Measurements from ENCODE around the gene CCNI.
A peak's percentile ranks its signal among the peaks of the same experiment; 100 is the strongest.

CCNI gene

DNA sequence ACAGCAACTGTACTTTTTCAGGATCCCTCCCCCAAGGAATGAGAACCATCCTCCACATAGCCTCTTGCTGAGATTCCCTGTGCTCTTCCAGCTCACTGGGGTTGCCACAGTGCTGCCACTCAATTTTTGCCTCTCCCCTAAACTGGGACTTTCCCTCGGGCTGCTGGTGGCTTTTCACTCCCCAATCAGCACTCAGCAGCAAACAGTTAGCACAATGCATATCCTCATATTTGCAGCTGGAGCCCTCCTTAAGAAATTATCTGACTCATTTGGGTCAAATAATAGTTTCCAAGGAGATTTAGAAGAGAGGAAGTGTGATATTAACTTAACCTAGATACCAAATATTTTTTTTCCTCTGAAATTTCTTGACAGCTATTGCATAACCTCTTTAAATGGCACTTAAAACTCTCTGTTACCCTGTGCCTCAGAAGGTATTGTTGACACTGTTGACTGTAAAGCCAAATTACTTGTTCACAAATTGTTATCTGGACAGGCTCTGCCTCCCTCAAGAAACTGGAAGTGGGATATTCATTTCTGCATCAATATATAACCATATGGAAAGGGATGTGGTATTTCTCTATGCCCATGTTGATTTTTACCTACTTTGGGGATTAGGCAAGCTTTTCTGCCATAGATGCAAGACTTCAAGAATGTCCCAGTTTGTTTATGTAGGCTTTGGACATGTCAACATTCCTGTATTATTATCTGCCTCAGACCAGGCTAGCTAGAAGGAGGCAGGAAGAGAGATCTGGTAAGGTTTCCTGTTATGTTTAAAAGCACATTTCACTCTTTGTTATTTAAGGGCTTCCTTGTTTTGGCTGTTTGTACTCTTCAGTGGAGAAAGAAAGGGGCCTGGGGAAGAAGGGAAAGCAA, 68.2 kb downstream of the CCNI start:
- peak; percentile 33 for DNase-seq (ENCODE audit: low read depth)

DNA sequence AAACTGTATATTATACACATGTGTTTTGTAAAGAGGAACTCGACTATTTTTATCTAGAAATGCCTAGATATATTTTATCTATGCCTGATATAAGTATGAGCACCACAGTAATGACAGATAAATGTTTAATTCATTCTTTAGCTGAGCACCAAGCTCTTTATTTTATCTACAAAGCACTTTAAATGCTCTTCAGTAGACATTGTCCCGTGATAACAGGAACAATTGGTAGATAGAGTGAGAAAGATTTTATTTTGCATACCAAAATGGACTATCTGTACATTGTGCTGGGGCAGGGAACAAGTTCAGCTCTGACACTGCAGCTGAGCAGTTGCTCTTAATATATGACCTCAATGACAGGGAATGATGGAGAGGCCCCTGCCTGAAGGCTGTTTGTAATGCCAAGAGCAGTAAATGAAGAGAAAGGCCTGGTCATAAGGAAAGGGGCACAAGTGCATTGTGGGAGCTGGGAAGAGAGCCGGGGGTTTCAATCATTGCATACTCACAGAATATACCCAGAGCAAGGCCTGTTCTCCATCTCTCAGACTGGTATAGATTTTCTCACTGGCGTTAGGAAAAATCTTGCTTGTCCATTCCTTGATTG, 68.9 kb downstream of the CCNI start:
- TF ChIP-seq, protein P1, sequence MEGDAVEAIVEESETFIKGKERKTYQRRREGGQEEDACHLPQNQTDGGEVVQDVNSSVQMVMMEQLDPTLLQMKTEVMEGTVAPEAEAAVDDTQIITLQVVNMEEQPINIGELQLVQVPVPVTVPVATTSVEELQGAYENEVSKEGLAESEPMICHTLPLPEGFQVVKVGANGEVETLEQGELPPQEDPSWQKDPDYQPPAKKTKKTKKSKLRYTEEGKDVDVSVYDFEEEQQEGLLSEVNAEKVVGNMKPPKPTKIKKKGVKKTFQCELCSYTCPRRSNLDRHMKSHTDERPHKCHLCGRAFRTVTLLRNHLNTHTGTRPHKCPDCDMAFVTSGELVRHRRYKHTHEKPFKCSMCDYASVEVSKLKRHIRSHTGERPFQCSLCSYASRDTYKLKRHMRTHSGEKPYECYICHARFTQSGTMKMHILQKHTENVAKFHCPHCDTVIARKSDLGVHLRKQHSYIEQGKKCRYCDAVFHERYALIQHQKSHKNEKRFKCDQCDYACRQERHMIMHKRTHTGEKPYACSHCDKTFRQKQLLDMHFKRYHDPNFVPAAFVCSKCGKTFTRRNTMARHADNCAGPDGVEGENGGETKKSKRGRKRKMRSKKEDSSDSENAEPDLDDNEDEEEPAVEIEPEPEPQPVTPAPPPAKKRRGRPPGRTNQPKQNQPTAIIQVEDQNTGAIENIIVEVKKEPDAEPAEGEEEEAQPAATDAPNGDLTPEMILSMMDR (IDR thresholded peaks at IDR 0.05; ENCODE audit: insufficient read depth, low read depth, low read length, missing control alignments) = no peak
- DNase-seq (ENCODE audit: low read depth) = no peak
- H3K4me3 ChIP-seq (ENCODE audit: low read depth, low read length) = no peak overlapping the region

More for the DNA sequence above, 68.2 kb downstream of the CCNI start:
- no peak overlapping the region for H3K4me3 ChIP-seq (ENCODE audit: low read depth, low read length)
- TF ChIP-seq, protein P1 (IDR thresholded peaks at IDR 0.05; ENCODE audit: insufficient read depth, low read depth, low read length, missing control alignments) = no peak

- no peak for DNase-seq (ENCODE audit: low read depth)
- TF ChIP-seq, protein P1 (IDR thresholded peaks at IDR 0.05; ENCODE audit: insufficient read depth, low read depth, low read length, missing control alignments) = no peak
- no peak overlapping the region for H3K4me3 ChIP-seq (ENCODE audit: low read depth, low read length)
Observed at GRCh38 chr4:77003400-77003799, 72.4 kb downstream of the CCNI start.

GRCh38 chr4:77002321-77003107, 73.3 kb downstream of the CCNI start:
- TF ChIP-seq, protein P1 (IDR thresholded peaks at IDR 0.05; ENCODE audit: insufficient read depth, low read depth, low read length, missing control alignments) = no peak
- H3K4me3 ChIP-seq (ENCODE audit: low read depth, low read length) = no peak overlapping the region
- no peak for DNase-seq (ENCODE audit: low read depth)

DNA sequence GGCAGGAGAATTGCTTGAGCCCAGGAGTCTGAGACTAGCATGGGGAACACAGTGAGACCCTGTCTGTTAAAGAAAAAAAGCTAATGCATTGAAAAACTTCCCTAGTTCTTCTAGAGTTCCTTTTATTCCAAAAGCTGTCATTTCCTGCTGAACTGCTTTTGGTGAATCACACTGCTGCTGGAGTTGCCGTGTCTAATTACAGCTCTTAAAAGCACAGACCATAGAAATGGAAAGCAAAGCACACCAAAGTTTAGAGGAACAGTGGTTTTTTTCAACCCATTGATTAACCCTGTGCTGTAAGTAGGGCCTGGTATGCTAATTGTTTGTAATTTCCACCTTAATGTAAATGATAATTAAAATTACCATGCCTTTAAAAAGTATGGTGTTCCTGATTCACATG, 73.9 kb downstream of the CCNI start:
- no peak overlapping the region for H3K4me3 ChIP-seq (ENCODE audit: low read depth, low read length)
- DNase-seq (ENCODE audit: low read depth) = no peak
- TF ChIP-seq, protein P1 (IDR thresholded peaks at IDR 0.05; ENCODE audit: insufficient read depth, low read depth, low read length, missing control alignments) = no peak

DNA sequence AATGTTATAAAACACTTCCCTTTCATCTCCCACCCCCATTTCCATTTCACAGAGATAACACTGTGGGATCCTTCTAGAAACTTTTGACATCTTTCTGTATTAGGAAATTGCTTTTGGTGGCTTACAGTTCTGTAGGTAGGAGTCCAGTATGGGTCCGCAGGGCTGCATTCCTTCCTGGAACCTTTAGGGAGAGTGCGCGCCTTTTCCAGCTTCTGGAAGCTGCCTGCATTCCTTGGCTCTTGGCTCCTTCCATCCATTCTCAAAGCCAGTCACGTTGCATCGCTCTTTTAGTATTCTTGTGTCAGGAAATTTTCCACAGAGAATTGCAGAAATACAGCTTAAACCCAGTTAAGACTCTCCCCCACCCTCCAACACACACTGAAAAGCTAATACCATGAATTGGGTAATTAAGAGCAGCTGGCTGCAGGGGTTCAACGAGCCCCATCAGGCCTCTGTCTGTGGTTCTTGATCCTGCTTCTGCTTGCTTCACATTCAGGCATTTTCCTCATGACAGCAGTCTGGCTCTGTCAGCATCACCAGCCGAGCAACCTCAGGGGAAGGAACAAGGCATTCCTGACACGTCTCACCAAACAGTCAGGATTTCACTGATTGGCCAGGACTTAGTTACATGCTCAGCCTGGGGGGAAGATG, 77.4 kb downstream of the CCNI start:
- no peak for DNase-seq (ENCODE audit: low read depth)
- TF ChIP-seq, protein P1 (IDR thresholded peaks at IDR 0.05; ENCODE audit: insufficient read depth, low read depth, low read length, missing control alignments) = no peak
- no peak overlapping the region for H3K4me3 ChIP-seq (ENCODE audit: low read depth, low read length)
